ENCODE data around the gene NR1D1. TPM values are rescaled to one million over a fixed set of nuclear protein-coding genes. Genes with fewer than 3 reads are reported as not detected.

NR1D1 gene
- total and polyA plus RNA-seq, 2 of the 13 experiments (the other 11 are each of a cell fraction or from before 2014, with no cell fraction given): 2.1 to 2.7 TPM

DNA sequence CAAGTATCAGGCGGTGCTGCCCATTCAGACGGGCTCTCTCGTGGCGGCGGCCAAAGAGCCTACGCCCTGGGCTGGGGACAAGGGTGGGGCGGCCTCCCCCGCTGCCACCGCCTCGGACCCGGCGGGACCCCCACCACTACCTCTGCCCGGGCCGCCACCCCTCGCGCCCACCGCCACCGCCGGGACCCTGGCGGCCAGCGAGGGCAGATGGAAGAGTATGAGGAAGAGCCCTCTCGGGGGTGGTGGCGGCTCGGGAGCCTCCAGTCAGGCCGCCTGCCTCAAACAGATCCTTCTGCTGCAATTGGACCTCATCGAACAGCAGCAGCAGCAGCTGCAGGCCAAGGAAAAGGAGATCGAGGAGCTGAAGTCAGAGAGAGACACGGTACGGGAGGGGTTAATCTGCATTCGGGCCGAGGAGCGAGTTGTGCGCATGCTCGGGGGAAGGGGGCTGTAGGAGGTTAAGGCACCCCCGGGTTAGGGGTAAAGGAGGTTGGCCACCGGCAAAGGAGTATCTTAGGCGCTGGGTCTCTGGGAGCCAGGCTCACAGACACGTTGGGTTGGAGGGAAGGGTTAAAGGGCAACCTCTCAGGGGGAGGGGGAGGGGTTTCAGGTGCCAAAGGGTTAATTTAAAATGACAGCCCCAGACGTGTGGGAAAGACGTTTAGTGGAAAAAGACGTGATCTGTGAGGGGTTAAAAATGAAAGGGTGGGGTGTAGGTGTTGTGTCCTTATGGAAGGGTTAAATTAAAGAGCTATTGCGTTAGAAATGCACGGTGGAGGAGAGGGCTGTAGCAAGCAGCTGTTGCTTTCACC lies 22.8 kb upstream of the NR1D1 start (continued):
- no peak for TF ChIP-seq JUN (CRISPR knock-in tag; IDR thresholded peaks at IDR 0.05)
- TF ChIP-seq NFE2L1 (CRISPR knock-in tag; IDR thresholded peaks at IDR 0.05; ENCODE audit: borderline replicate concordance): no peak
- TF ChIP-seq TFDP2 (CRISPR knock-in tag; IDR thresholded peaks at IDR 0.05): no peak
- no peak for TF ChIP-seq RELA (CRISPR knock-in tag; IDR thresholded peaks at IDR 0.05)
- TF ChIP-seq FOSL2 (CRISPR knock-in tag; IDR thresholded peaks at IDR 0.05): no peak
- 0 out of 2 replicates have a peak, but pooled peaks have one; percentile 3 for TF ChIP-seq ZBTB3 (CRISPR knock-in tag; IDR thresholded peaks at IDR 0.05; ENCODE audit: borderline replicate concordance, low read depth)
- TF ChIP-seq ZNF75D (CRISPR knock-in tag; IDR thresholded peaks at IDR 0.05; ENCODE audit: borderline replicate concordance): no peak; the same call in 1 of the 2 replicates
- peak; percentile 23; the same call in 1 of the 2 replicates for TF ChIP-seq THAP7 (CRISPR knock-in tag; IDR thresholded peaks at IDR 0.05)
- peak; percentile 83 for TF ChIP-seq SRY (CRISPR knock-in tag; IDR thresholded peaks at IDR 0.05)
- TF ChIP-seq GLI4 (CRISPR knock-in tag; IDR thresholded peaks at IDR 0.05; ENCODE audit: borderline replicate concordance): no peak
- TF ChIP-seq ZNF646 (CRISPR knock-in tag; IDR thresholded peaks at IDR 0.05): no peak
- TF ChIP-seq NFATC3 (CRISPR knock-in tag; IDR thresholded peaks at IDR 0.05): no peak
- TF ChIP-seq RBM39 (IDR thresholded peaks at IDR 0.05; ENCODE audit: low read depth, low read length, poor library complexity, severe bottlenecking): peak; percentile 90
- no peak for TF ChIP-seq ZFP36 (IDR thresholded peaks at IDR 0.05; ENCODE audit: borderline replicate concordance, low read depth, low read length, partially characterized antibody)
- TF ChIP-seq ATF7 (IDR thresholded peaks at IDR 0.05): no peak
- no peak for TF ChIP-seq ATF7 (CRISPR knock-in tag; IDR thresholded peaks at IDR 0.05)
- TF ChIP-seq POLR2A (IDR thresholded peaks at IDR 0.05; ENCODE audit: insufficient read depth in 1 of 2, low read depth in 2 of 2, low read length in 2 of 2): peak in 1 of 2 experiments; percentile 42; a peak in 1 of 4 replicates
- no peak for TF ChIP-seq ZNF83 (CRISPR knock-in tag; IDR thresholded peaks at IDR 0.05; ENCODE audit: borderline replicate concordance)
- 0 out of 2 replicates have a peak, but pooled peaks have one; percentile 69 for TF ChIP-seq ZNF670 (CRISPR knock-in tag; IDR thresholded peaks at IDR 0.05; ENCODE audit: borderline replicate concordance)
